ENCODE measurements around the gene PODN. TPM values are rescaled to one million over a fixed set of nuclear protein-coding genes. Genes with fewer than 3 reads are reported as not detected.

Gene PODN
- total and polyA plus RNA-seq, 10 donors, result 0.64 to 3.8 (median 1.8) TPM

DNA sequence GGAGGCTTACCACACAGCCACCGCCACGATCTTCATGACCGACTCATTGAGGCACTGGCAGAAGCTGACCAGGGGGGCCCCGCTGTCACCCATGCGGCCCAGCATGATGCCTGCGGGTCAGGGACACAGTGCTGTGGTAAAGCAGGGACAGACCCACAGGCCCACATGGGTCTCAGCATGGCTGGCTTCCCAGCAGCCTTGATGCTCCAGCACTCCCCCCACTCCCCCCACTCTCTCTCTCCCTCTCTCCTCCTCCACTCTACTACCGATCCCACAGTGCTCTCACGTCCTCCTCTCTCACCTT, 31.4 kb downstream of the PODN start:
- intact Hi-C loops (cut with DNase I; ENCODE audit: low total_unique reads), result no loop called here
- Histone ChIP-seq H3K27ac (no peak overlapping the region), H3K27me3 (replicated peaks in 1 of 7) (peaks cover 0 to 17% (median 0%) of the 10 kb centered on the region in 7 donors), H3K9me3 (no peaks in the 10 kb centered on the region), H3K4me1 (no peaks in the 10 kb centered on the region), H3K4me3 (no peak overlapping the region), H3K36me3 (no peaks in the 10 kb centered on the region)
- WGBS, 5 donors, result 90 to 96% (median 93%) methylated on average over 8 of the region's 8 CpGs
- DNase-seq, result no peak
- no peak for TF ChIP-seq POLR2A (IDR thresholded peaks at IDR 0.05)
- TF ChIP-seq, protein P1, sequence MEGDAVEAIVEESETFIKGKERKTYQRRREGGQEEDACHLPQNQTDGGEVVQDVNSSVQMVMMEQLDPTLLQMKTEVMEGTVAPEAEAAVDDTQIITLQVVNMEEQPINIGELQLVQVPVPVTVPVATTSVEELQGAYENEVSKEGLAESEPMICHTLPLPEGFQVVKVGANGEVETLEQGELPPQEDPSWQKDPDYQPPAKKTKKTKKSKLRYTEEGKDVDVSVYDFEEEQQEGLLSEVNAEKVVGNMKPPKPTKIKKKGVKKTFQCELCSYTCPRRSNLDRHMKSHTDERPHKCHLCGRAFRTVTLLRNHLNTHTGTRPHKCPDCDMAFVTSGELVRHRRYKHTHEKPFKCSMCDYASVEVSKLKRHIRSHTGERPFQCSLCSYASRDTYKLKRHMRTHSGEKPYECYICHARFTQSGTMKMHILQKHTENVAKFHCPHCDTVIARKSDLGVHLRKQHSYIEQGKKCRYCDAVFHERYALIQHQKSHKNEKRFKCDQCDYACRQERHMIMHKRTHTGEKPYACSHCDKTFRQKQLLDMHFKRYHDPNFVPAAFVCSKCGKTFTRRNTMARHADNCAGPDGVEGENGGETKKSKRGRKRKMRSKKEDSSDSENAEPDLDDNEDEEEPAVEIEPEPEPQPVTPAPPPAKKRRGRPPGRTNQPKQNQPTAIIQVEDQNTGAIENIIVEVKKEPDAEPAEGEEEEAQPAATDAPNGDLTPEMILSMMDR (IDR thresholded peaks at IDR 0.05 in 8 of 11, conservative IDR thresholded peaks at IDR 0.05 in 3 of 11), result no peak
- no peak for TF ChIP-seq POLR2AphosphoS5 (IDR thresholded peaks at IDR 0.05)

DNA sequence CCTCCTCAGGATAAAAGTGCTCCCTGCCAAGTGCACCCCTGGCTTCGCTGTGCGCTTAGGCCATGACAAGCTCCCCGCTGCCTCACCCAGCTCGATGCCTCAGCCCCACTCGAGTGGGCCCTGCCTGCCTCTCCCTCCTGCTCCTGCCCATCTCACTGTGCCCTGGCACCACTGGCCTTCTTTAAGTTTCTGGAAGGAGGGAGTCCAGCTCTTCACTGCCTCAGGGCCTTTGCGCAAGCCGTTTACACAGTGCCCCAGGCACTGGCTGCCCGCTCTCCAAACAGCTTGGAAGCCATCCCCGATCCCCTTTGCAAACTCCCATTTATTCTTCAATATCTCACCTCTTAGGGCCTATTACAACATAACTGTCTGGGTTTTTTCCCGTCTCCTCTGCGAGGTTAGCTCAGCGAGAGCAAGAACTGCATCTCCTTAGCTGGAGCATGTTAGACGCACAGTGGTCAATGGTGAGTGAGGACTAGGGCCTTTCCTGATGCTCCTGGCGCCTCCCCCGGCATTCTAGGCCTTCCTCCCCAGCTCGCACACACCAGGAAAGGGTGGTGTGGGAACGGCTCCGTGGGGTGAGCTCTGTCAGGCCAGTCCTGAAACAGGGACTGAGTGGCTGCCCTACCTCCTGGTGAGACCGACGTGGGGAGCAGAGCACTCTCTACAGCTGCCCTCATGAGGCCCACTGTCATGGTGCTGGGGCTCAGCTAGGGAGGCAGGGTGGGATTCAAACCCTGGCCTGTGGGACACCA, 31.9 kb downstream of the PODN start:
- H3K9me3 ChIP-seq, result no peaks in the 10 kb centered on the region
- no peak for TF ChIP-seq POLR2AphosphoS5 (IDR thresholded peaks at IDR 0.05)
- TF ChIP-seq, protein P1 (IDR thresholded peaks at IDR 0.05 in 8 of 11, conservative IDR thresholded peaks at IDR 0.05 in 3 of 11), result no peak
- TF ChIP-seq POLR2A (IDR thresholded peaks at IDR 0.05), result no peak
- 87 to 92% (median 88%) methylated on average over 20 of the region's 20 CpGs for WGBS, 5 donors

DNA sequence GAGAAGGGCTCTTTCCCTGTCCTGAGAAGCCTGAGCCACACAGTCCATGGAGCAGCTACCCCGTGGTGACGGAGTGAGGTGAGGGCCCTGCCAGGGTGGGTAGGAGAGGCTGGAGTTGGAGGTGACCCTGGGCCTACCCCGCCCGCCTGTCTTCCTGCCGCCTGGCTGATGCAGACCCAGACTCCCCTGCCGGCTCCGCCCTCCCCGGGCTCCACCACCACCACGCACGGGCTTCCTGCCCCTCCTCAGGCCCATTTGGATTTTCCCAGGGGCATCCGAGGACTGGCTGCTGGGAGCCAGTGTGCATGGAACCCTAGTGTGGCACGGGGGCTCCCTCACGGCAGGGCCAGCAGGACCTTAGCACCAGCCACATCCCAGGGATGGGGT, 32.5 kb downstream of the PODN start:
- Histone ChIP-seq H3K27ac (no peak overlapping the region), H3K4me1 (no peaks in the 10 kb centered on the region), H3K9me3 (peaks cover 0 to 2% (median 0%) of the 10 kb centered on the region in 8 donors), H3K36me3 (no peaks in the 10 kb centered on the region), H3K27me3 (replicated peaks in 1 of 7) (peaks cover 0 to 17% (median 0%) of the 10 kb centered on the region in 7 donors), H3K4me3 (no peak overlapping the region)
- WGBS, 5 donors, result 64 to 82% (median 72%) methylated on average over 11 to 13 of the region's 13 CpGs
- intact Hi-C loops (cut with DNase I; ENCODE audit: low total_unique reads), result no loop called here
- DNase-seq, result no peak
- TF ChIP-seq POLR2AphosphoS5 (IDR thresholded peaks at IDR 0.05) (no peak), POLR2A (IDR thresholded peaks at IDR 0.05) (no peak)
- TF ChIP-seq, protein P1 (IDR thresholded peaks at IDR 0.05 in 8 of 11, conservative IDR thresholded peaks at IDR 0.05 in 3 of 11), result no peak

More for the DNA sequence above, 31.9 kb downstream of the PODN start:
- H3K4me3 ChIP-seq, result no peak overlapping the region
- DNase-seq, result no peak
- peaks cover 0 to 17% (median 0%) of the 10 kb centered on the region in 7 donors for H3K27me3 ChIP-seq (replicated peaks in 1 of 7)
- intact Hi-C loops (cut with DNase I; ENCODE audit: low total_unique reads), result no loop called here
- no peaks in the 10 kb centered on the region for H3K4me1 ChIP-seq
- no peak overlapping the region for H3K27ac ChIP-seq
- H3K36me3 ChIP-seq, result no peaks in the 10 kb centered on the region

DNA sequence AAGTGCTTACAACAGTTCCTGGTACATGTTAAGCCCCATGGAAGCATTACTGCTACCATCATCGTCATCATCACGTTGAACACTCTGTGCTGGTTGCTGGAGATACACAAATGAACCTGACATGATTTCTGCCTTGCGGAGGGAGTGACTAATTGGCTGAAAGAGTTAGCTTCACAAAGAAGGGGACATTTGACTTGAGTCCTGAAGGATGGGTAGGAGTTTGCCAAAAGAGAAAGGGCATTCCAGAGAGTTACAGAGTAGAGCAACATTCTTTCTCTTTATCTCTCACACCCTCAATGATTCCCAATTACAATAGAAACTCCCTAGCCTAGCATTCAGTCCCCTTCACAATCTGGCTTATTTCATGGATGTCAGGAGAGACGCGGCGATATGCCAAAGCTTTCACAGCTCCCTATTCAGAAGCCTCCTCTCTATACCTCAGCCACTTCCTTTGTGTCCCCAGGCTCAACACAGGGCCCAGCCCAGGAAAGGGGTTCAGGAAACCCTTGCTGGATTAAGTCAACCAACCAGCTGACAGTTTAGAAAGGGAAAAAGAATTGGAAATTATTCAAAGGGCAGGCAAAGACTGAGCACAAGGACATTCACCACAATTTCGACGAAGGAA, 42.4 kb downstream of the PODN start:
- Histone ChIP-seq H3K27ac (no peak overlapping the region), H3K9me3 (peaks cover 0 to 6% (median 0%) of the 10 kb centered on the region in 8 donors), H3K4me3 (no peak overlapping the region), H3K36me3 (no peaks in the 10 kb centered on the region), H3K27me3 (replicated peaks in 1 of 7) (peaks cover 0 to 23% (median 0%) of the 10 kb centered on the region in 7 donors), H3K4me1 (no peaks in the 10 kb centered on the region)
- intact Hi-C loops (cut with DNase I; ENCODE audit: low total_unique reads), result no loop called here
- WGBS, 5 donors, result 61 to 72% (median 63%) methylated on average over 8 of the region's 8 CpGs
- TF ChIP-seq POLR2AphosphoS5 (IDR thresholded peaks at IDR 0.05) (no peak), POLR2A (IDR thresholded peaks at IDR 0.05) (no peak)
- TF ChIP-seq, protein P1 (IDR thresholded peaks at IDR 0.05 in 8 of 11, conservative IDR thresholded peaks at IDR 0.05 in 3 of 11), result no peak
- DNase-seq, result no peak
